Karpas-422 (cell line): Measurements from ENCODE around the gene SLC13A2. TPM values are rescaled to one million over a fixed set of nuclear protein-coding genes. Genes with fewer than 3 reads are reported as not detected.

ENCODE experiments used
- DNase-seq: peaks from one replicate; pipeline ENCODE4 v3.0.0-alpha.2; 2015
- H2AFZ ChIP-seq: fragments of 200-600 bp; sonication (generic); 2 replicates; pipeline ENCODE4 v1.6.1; 2014; ENCODE audit warnings: antibody characterized with exemption, low read length, mixed read lengths
- H3K27ac ChIP-seq: fragments of 200-600 bp; sonication (generic); 2 replicates; pipeline ENCODE4 v1.5.1; 2014; ENCODE audit warnings: mild to moderate bottlenecking, low read length, moderate library complexity
- H3K27me3 ChIP-seq: fragments of 200-600 bp; sonication (generic); 2 replicates; pipeline ENCODE4 v1.6.1; 2014; ENCODE audit warnings: low read length, mixed read lengths
- H3K36me3 ChIP-seq: fragments of 200-600 bp; sonication (generic); 2 replicates; pipeline ENCODE4 v1.6.1; 2014; ENCODE audit warnings: low read length, mixed read lengths; ENCODE audit not compliant: insufficient read depth
- H3K4me1 ChIP-seq: fragments of 200-600 bp; sonication (generic); 2 replicates; pipeline ENCODE4 v1.6.1; 2014; ENCODE audit warnings: mild to moderate bottlenecking, low read length, mixed read lengths
- H3K4me2 ChIP-seq: fragments of 200-600 bp; sonication (generic); 2 replicates; pipeline ENCODE4 v1.6.1; 2014; ENCODE audit warnings: low read length, low read depth, mild to moderate bottlenecking; ENCODE audit not compliant: poor library complexity, severe bottlenecking
- H3K4me3 ChIP-seq: fragments of 200-600 bp; sonication (generic); 2 replicates; pipeline ENCODE4 v1.5.1; 2014; ENCODE audit warnings: mild to moderate bottlenecking, antibody characterized with exemption, low read length, mixed read lengths
- H3K79me2 ChIP-seq: fragments of 200-600 bp; sonication (generic); 2 replicates; pipeline ENCODE4 v1.6.1; 2014; ENCODE audit warnings: mild to moderate bottlenecking, low read length, mixed read lengths
- H3K9ac ChIP-seq: fragments of 200-600 bp; sonication (generic); 2 replicates; pipeline ENCODE4 v1.6.0; 2014; ENCODE audit warnings: low read length
- H3K9me2 ChIP-seq: fragments of 200-600 bp; sonication (generic), shearing (Covaris generic); replicated peaks from 2 replicates; pipeline ENCODE4 v1.6.0; 2014; ENCODE audit warnings: mild to moderate bottlenecking, low read length, moderate library complexity; ENCODE audit not compliant: insufficient read depth
- H3K9me3 ChIP-seq: fragments of 300-700, 200-600 bp; sonication (generic); 2 replicates; pipeline ENCODE4 v1.6.1; 2014; ENCODE audit warnings: low read length, mixed read lengths
- H4K20me1 ChIP-seq: fragments of 200-600 bp; sonication (generic); 2 replicates; pipeline ENCODE4 v1.6.1; 2014; ENCODE audit warnings: mild to moderate bottlenecking, antibody characterized with exemption, low read length, low read depth; ENCODE audit not compliant: insufficient read depth
- total RNA-seq: library from RNA; depleted of rRNA; stranded (reverse); fragments of >200 nt; shearing (Covaris generic); gene quantifications from 2 replicates; pipeline ENCODE4 v1.2.3, GENCODE V29; 2014; ENCODE audit warnings: low replicate concordance

Gene SLC13A2
- total RNA-seq, 1 experiment from 2014 or later: not detected

- DNase-seq: no peak
- H3K27me3 ChIP-seq: no peaks in the 10 kb centered on the region
- no peaks in the 10 kb centered on the region for H3K79me2 ChIP-seq
- H4K20me1 ChIP-seq: no peaks in the 10 kb centered on the region
- no peak overlapping the region for H3K4me3 ChIP-seq
- H3K27ac ChIP-seq: no peak overlapping the region
- H2AFZ ChIP-seq: no peak overlapping the region
- H3K4me1 ChIP-seq: no peaks in the 10 kb centered on the region
- no peaks in the 10 kb centered on the region for H3K9me3 ChIP-seq
- no peaks in the 10 kb centered on the region for H3K9me2 ChIP-seq
- H3K9ac ChIP-seq: no peak overlapping the region
- no peak overlapping the region for H3K4me2 ChIP-seq
- no peaks in the 10 kb centered on the region for H3K36me3 ChIP-seq
Observed at GRCh38 chr17:28472871-28473497, 460 bp upstream of the SLC13A2 start.

- no peak overlapping the region for H2AFZ ChIP-seq
- H3K79me2 ChIP-seq: no peaks in the 10 kb centered on the region
- H3K36me3 ChIP-seq: no peaks in the 10 kb centered on the region
- H3K9me3 ChIP-seq: no peaks in the 10 kb centered on the region
- no peak overlapping the region for H3K4me2 ChIP-seq
- no peaks in the 10 kb centered on the region for H4K20me1 ChIP-seq
- H3K9me2 ChIP-seq: no peaks in the 10 kb centered on the region
- H3K27me3 ChIP-seq: no peaks in the 10 kb centered on the region
- no peaks in the 10 kb centered on the region for H3K4me1 ChIP-seq
- no peak overlapping the region for H3K4me3 ChIP-seq
- no peak overlapping the region for H3K27ac ChIP-seq
- H3K9ac ChIP-seq: no peak overlapping the region
- DNase-seq: no peak
Observed at GRCh38 chr17:28474111-28474531, 677 bp downstream of the SLC13A2 start.

- Histone ChIP-seq H3K27ac (no peak overlapping the region), H3K9ac (no peak overlapping the region), H4K20me1 (no peaks in the 10 kb centered on the region), H2AFZ (no peak overlapping the region), H3K9me2 (no peaks in the 10 kb centered on the region), H3K4me1 (no peaks in the 10 kb centered on the region), H3K79me2 (no peaks in the 10 kb centered on the region), H3K4me2 (no peak overlapping the region), H3K4me3 (no peak overlapping the region), H3K9me3 (no peaks in the 10 kb centered on the region), H3K36me3 (no peaks in the 10 kb centered on the region), H3K27me3 (no peaks in the 10 kb centered on the region)
- no peak for DNase-seq
Observed at GRCh38 chr17:28475151-28475900, 1.9 kb downstream of the SLC13A2 start.

GRCh38 chr17:28476076-28476865, 2.8 kb downstream of the SLC13A2 start:
- no peak overlapping the region for H3K4me2 ChIP-seq
- H3K9ac ChIP-seq: no peak overlapping the region
- H3K9me2 ChIP-seq: no peaks in the 10 kb centered on the region
- no peaks in the 10 kb centered on the region for H3K27me3 ChIP-seq
- H3K4me3 ChIP-seq: no peak overlapping the region
- no peaks in the 10 kb centered on the region for H3K79me2 ChIP-seq
- no peak for DNase-seq
- H3K36me3 ChIP-seq: no peaks in the 10 kb centered on the region
- H2AFZ ChIP-seq: no peak overlapping the region
- no peak overlapping the region for H3K27ac ChIP-seq
- H4K20me1 ChIP-seq: no peaks in the 10 kb centered on the region
- no peaks in the 10 kb centered on the region for H3K9me3 ChIP-seq
- H3K4me1 ChIP-seq: no peaks in the 10 kb centered on the region

- Histone ChIP-seq H3K4me3 (no peak overlapping the region), H3K27me3 (no peaks in the 10 kb centered on the region), H3K9me2 (no peaks in the 10 kb centered on the region), H3K79me2 (no peaks in the 10 kb centered on the region), H3K36me3 (no peaks in the 10 kb centered on the region), H3K9me3 (no peaks in the 10 kb centered on the region), H3K27ac (no peak overlapping the region), H3K4me1 (no peaks in the 10 kb centered on the region), H4K20me1 (no peaks in the 10 kb centered on the region), H3K4me2 (no peak overlapping the region), H2AFZ (no peak overlapping the region), H3K9ac (no peak overlapping the region)
- no peak for DNase-seq
Observed at GRCh38 chr17:28477928-28478327, 4.5 kb downstream of the SLC13A2 start.

- Histone ChIP-seq H3K4me1 (no peaks in the 10 kb centered on the region), H4K20me1 (no peaks in the 10 kb centered on the region), H3K4me3 (no peak overlapping the region), H3K9ac (no peak overlapping the region), H3K79me2 (no peaks in the 10 kb centered on the region), H3K36me3 (no peaks in the 10 kb centered on the region), H3K4me2 (no peak overlapping the region), H3K9me2 (no peaks in the 10 kb centered on the region), H3K9me3 (no peaks in the 10 kb centered on the region), H3K27me3 (no peaks in the 10 kb centered on the region), H2AFZ (no peak overlapping the region), H3K27ac (no peak overlapping the region)
- DNase-seq: no peak
Observed at GRCh38 chr17:28478712-28479615, 5.5 kb downstream of the SLC13A2 start.

GRCh38 chr17:28480278-28480677, 6.8 kb downstream of the SLC13A2 start:
- Histone ChIP-seq H2AFZ (no peak overlapping the region), H3K36me3 (no peaks in the 10 kb centered on the region), H3K27ac (no peak overlapping the region), H3K4me2 (no peak overlapping the region), H3K9me2 (no peaks in the 10 kb centered on the region), H3K4me1 (no peaks in the 10 kb centered on the region), H3K4me3 (no peak overlapping the region), H3K79me2 (no peaks in the 10 kb centered on the region), H3K9me3 (no peaks in the 10 kb centered on the region), H4K20me1 (no peaks in the 10 kb centered on the region), H3K9ac (no peak overlapping the region), H3K27me3 (no peaks in the 10 kb centered on the region)
- DNase-seq: no peak
